ENCODE results near the gene ZNF93. TPM values are rescaled to one million over a fixed set of nuclear protein-coding genes. Genes with fewer than 3 reads are reported as not detected.

The ZNF93 gene
- total RNA-seq, 1 experiment from 2014 or later = 47.4 TPM

DNA sequence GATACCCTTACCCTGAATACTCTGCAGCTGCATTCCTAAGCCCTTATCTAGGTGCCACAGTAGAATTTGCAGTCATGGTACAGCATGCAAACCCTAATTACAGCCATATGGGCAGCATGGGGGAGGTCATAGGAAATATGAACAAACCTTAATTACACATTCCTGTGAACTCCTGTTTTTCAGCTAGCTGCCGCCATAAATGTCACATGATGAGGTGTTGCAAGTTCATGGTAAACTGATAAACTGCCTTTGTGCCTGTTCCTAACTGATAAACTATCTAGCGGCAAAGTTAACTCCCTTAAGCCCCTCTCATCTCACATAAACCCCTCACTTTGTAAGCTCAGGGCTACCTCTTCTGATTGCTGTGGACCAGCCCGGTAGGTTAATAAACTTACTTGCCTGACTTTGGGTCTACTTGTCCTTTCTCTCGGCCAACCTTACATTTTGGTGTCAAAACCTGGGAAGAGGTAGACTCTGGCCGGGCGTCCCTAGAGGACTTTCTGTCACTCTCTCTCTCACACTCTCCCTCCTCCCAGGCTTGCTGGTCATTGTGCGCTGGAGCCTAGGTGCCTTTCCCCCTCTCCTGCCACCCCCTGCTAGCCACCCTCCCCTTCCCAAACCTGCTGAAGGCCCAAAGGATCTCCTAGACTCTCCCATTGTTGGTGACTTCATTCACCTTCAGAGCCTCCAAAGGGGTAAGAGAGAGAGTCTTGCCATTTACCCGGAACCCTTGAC lies 43.3 kb downstream of the ZNF93 start:
- CTCF ChIA-PET = no interaction called here
- DNase-seq (ENCODE audit: low spot score) (no peak), ATAC-seq (no peak)
- no peaks in the 10 kb centered on the region for H3K36me3 Mint-ChIP-seq
- H3K4me1 Mint-ChIP-seq = peaks cover 6% of the 10 kb centered on the region; the same call in 1 of the 2 replicates
- no peak overlapping the region for H3K4me3 Mint-ChIP-seq
- POLR2A ChIA-PET = no interaction called here
- H3K9me3 Mint-ChIP-seq = peaks cover 6% of the 10 kb centered on the region
- TF ChIP-seq MXD4 (CRISPR knock-in tag; IDR thresholded peaks at IDR 0.05; ENCODE audit: borderline replicate concordance) (no peak), SP1 (CRISPR knock-in tag; conservative IDR thresholded peaks at IDR 0.05) (no peak), ELF4 (CRISPR knock-in tag; IDR thresholded peaks at IDR 0.05; ENCODE audit: low read depth) (no peak), NR1H2 (CRISPR knock-in tag; IDR thresholded peaks at IDR 0.05) (no peak), ZNF671 (CRISPR knock-in tag; IDR thresholded peaks at IDR 0.05) (no peak), CDX4 (CRISPR knock-in tag; IDR thresholded peaks at IDR 0.05; ENCODE audit: borderline replicate concordance) (no peak), ZBTB43 (CRISPR knock-in tag; IDR thresholded peaks at IDR 0.05) (no peak), ZNF416 (CRISPR knock-in tag; IDR thresholded peaks at IDR 0.05) (no peak)
- TF ChIP-seq, protein P1, sequence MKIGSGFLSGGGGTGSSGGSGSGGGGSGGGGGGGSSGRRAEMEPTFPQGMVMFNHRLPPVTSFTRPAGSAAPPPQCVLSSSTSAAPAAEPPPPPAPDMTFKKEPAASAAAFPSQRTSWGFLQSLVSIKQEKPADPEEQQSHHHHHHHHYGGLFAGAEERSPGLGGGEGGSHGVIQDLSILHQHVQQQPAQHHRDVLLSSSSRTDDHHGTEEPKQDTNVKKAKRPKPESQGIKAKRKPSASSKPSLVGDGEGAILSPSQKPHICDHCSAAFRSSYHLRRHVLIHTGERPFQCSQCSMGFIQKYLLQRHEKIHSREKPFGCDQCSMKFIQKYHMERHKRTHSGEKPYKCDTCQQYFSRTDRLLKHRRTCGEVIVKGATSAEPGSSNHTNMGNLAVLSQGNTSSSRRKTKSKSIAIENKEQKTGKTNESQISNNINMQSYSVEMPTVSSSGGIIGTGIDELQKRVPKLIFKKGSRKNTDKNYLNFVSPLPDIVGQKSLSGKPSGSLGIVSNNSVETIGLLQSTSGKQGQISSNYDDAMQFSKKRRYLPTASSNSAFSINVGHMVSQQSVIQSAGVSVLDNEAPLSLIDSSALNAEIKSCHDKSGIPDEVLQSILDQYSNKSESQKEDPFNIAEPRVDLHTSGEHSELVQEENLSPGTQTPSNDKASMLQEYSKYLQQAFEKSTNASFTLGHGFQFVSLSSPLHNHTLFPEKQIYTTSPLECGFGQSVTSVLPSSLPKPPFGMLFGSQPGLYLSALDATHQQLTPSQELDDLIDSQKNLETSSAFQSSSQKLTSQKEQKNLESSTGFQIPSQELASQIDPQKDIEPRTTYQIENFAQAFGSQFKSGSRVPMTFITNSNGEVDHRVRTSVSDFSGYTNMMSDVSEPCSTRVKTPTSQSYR (CRISPR knock-in tag; IDR thresholded peaks at IDR 0.05) = no peak
- TF ChIP-seq, protein P2, sequence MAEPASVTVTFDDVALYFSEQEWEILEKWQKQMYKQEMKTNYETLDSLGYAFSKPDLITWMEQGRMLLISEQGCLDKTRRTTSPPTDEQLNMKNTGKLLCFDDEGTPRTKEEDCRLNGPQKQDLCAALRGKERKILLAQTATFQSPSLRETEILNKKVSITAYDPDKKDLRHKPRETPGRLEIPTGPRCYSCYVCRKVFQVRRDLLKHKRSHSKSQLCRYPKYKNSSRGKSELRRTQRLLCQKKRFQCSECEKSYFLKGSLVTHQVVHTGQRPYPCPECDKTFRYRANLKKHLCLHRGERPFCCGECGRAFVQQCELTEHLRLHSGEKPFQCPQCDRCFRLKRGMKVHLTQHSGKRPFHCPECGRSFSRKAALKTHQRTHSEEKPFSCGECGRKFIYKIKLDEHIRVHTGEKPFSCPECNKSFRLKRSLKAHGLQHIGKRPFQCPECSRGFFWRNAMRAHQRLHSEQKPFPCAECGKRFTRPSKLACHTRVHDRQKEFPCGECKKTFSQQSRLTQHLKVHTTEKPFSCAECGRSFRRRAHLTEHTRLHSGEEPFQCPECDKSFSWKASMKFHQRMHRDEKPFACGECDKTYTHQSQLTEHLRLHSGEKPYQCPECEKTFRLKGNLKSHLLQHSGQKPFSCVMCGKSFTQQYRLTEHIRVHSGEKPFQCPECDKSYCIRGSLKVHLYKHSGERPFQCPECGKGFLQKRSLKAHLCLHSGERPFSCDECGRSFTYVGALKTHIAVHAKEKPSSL (CRISPR knock-in tag; conservative IDR thresholded peaks at IDR 0.05) = no peak
- TF ChIP-seq, protein P3, sequence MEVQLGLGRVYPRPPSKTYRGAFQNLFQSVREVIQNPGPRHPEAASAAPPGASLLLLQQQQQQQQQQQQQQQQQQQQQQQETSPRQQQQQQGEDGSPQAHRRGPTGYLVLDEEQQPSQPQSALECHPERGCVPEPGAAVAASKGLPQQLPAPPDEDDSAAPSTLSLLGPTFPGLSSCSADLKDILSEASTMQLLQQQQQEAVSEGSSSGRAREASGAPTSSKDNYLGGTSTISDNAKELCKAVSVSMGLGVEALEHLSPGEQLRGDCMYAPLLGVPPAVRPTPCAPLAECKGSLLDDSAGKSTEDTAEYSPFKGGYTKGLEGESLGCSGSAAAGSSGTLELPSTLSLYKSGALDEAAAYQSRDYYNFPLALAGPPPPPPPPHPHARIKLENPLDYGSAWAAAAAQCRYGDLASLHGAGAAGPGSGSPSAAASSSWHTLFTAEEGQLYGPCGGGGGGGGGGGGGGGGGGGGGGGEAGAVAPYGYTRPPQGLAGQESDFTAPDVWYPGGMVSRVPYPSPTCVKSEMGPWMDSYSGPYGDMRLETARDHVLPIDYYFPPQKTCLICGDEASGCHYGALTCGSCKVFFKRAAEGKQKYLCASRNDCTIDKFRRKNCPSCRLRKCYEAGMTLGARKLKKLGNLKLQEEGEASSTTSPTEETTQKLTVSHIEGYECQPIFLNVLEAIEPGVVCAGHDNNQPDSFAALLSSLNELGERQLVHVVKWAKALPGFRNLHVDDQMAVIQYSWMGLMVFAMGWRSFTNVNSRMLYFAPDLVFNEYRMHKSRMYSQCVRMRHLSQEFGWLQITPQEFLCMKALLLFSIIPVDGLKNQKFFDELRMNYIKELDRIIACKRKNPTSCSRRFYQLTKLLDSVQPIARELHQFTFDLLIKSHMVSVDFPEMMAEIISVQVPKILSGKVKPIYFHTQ (CRISPR knock-in tag; IDR thresholded peaks at IDR 0.05) = no peak
- no peak overlapping the region for H3K27ac Mint-ChIP-seq
- peaks cover 7% of the 10 kb centered on the region for H3K27me3 Mint-ChIP-seq (ENCODE audit: low read depth)

GRCh38 chr19:19944583-19944880 lies 43.8 kb downstream of the ZNF93 start:
- ChIA-PET CTCF (no interaction called here), POLR2A (no interaction called here)
- H3K27me3 Mint-ChIP-seq (ENCODE audit: low read depth) = peaks cover 7% of the 10 kb centered on the region
- peaks cover 3% of the 10 kb centered on the region for H3K9me3 Mint-ChIP-seq
- no peak overlapping the region for H3K27ac Mint-ChIP-seq
- ATAC-seq (no peak), DNase-seq (ENCODE audit: low spot score) (no peak)
- H3K36me3 Mint-ChIP-seq = no peaks in the 10 kb centered on the region
- H3K4me1 Mint-ChIP-seq = peaks cover 6% of the 10 kb centered on the region; the same call in 1 of the 2 replicates
- no peak overlapping the region for H3K4me3 Mint-ChIP-seq
- TF ChIP-seq, protein P4, sequence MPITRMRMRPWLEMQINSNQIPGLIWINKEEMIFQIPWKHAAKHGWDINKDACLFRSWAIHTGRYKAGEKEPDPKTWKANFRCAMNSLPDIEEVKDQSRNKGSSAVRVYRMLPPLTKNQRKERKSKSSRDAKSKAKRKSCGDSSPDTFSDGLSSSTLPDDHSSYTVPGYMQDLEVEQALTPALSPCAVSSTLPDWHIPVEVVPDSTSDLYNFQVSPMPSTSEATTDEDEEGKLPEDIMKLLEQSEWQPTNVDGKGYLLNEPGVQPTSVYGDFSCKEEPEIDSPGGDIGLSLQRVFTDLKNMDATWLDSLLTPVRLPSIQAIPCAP (CRISPR knock-in tag; IDR thresholded peaks at IDR 0.05) = no peak
- TF ChIP-seq ZBTB43 (CRISPR knock-in tag; IDR thresholded peaks at IDR 0.05) (no peak), PRRX2 (CRISPR knock-in tag; IDR thresholded peaks at IDR 0.05) (no peak), JUN (CRISPR knock-in tag; IDR thresholded peaks at IDR 0.05) (no peak), ESRRA (CRISPR knock-in tag; IDR thresholded peaks at IDR 0.05; ENCODE audit: borderline replicate concordance) (no peak), HMGA2 (CRISPR knock-in tag; IDR thresholded peaks at IDR 0.05) (no peak), MYBL2 (CRISPR knock-in tag; IDR thresholded peaks at IDR 0.05) (no peak)
- TF ChIP-seq, protein P5, sequence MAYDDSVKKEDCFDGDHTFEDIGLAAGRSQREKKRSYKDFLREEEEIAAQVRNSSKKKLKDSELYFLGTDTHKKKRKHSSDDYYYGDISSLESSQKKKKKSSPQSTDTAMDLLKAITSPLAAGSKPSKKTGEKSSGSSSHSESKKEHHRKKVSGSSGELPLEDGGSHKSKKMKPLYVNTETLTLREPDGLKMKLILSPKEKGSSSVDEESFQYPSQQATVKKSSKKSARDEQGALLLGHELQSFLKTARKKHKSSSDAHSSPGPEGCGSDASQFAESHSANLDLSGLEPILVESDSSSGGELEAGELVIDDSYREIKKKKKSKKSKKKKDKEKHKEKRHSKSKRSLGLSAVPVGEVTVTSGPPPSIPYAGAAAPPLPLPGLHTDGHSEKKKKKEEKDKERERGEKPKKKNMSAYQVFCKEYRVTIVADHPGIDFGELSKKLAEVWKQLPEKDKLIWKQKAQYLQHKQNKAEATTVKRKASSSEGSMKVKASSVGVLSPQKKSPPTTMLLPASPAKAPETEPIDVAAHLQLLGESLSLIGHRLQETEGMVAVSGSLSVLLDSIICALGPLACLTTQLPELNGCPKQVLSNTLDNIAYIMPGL (CRISPR knock-in tag; IDR thresholded peaks at IDR 0.05) = no peak
- TF ChIP-seq, protein P2 (CRISPR knock-in tag; conservative IDR thresholded peaks at IDR 0.05) = no peak

All from WTC11 (cell line).